Activated naive CD4-positive, alpha-beta T cell treated with anti-CD3 and anti-CD28 coated beads, Interleukin-2, amount 50 U/mL, for 72 hours (primary cell): ENCODE data around the gene ITGB3. TPM values are rescaled to one million over a fixed set of nuclear protein-coding genes. Genes with fewer than 3 reads are reported as not detected.
"Not testable (repeated sequence)": the region's sequence is repeated elsewhere in the genome, so short reads cannot be mapped to it uniquely, and the experiment has no call there.

Source experiments
- ATAC-seq, 2 donors: fragments of 150-1000 bp; cut with Tn5 transposase; 2 replicates each; pipeline ENCODE4 v1.10.0; 2021; ENCODE audit warnings: mild to moderate bottlenecking in 2 of 2, moderate library complexity in 2 of 2
- DNase-seq, 2 donors: peaks; one replicate each; pipeline ENCODE4 v3.0.0; 2021 to 2022; ENCODE audit warnings: low spot score in 2 of 2
- H3K27ac Mint-ChIP-seq, 2 donors: one replicate each; pipeline ENCODE4 v1.8.0; 2022; ENCODE audit warnings: mild to moderate bottlenecking in 2 of 2, mixed read lengths in 2 of 2
- H3K36me3 Mint-ChIP-seq, 2 donors: one replicate each; pipeline ENCODE4 v1.8.0; 2022; ENCODE audit warnings: mixed read lengths in 2 of 2
- H3K9me3 Mint-ChIP-seq, 2 donors: one replicate each; pipeline ENCODE4 v1.8.0; 2022; ENCODE audit warnings: mixed read lengths in 2 of 2
- total RNA-seq, 2 donors: library from RNA; stranded (reverse); gene quantifications; one replicate each; pipeline ENCODE4 v1.2.3, GENCODE V29; 2022

Gene ITGB3
- total RNA-seq, 2 donors from 2014 or later, result 0.10 TPM; not detected in 1

DNA sequence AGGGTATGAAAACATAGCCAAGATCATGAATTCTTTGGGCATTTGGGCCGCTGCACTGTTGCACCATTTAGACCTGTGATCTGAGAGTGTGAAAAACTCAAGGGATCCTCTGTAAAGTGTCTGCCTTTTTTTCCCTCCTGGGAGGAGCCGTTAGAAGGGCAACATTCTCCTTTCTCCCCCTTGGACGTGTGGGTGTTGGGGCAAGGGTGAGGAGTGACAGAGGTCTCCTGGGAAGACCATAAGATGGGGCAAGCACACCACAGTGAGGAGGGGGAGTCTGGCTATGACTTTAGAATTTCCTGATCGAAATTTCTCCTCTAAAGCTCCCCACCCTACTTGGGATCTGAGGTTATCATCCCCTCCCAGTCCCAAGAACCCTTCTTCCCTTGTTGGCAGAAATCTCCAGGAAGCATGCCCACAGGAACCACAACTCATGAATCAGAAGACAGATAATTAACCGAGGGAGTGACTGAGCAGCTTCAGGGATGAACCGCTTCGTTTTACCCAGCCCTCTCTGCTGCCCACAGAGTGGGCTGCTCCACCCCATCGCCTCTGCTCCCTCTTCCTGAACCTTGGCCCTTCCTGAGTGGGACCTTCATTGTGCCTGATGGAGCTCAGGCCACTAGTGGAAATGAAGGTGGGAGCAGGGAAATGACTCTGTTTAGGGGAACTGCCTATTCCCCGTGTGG, 4.2 kb downstream of the ITGB3 start:
- Mint-ChIP-seq H3K36me3 (peaks cover 0 to 9% of the 10 kb centered on the region in 2 donors), H3K27ac (no peak overlapping the region), H3K9me3 (no peaks in the 10 kb centered on the region)
- DNase-seq (no peak), ATAC-seq (no peak)

DNA sequence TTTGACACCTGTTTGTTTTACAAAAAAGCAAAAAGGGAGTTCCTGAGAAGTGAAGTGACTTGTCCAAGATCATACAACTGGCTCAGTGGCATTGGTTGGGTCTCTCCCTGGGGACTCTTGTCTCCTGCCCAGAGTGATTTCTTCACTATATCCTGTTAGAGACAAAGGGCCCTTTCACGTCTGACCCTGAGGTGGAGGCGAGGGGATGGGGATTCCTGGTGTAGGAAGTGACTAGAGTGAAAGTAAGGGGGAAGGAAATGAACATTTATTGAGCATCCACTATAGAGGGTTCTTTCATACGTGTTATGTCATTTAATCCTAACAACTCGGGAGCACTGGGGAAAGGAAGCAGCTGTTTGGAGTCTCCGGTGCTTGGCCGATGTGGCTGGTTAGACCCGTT, 9.0 kb downstream of the ITGB3 start:
- H3K9me3 Mint-ChIP-seq, result no peaks in the 10 kb centered on the region
- DNase-seq, result no peak
- no peak overlapping the region for H3K27ac Mint-ChIP-seq
- no peaks in the 10 kb centered on the region for H3K36me3 Mint-ChIP-seq
- no peak for ATAC-seq

- Mint-ChIP-seq H3K27ac (no peak overlapping the region), H3K9me3 (peaks cover 0 to 1% of the 10 kb centered on the region in 2 donors), H3K36me3 (peaks cover under 1 to 2% of the 10 kb centered on the region in 2 donors)
- DNase-seq, result no peak
- no peak for ATAC-seq
Observed at GRCh38 chr17:47264166-47264565, 10.5 kb downstream of the ITGB3 start.

DNA sequence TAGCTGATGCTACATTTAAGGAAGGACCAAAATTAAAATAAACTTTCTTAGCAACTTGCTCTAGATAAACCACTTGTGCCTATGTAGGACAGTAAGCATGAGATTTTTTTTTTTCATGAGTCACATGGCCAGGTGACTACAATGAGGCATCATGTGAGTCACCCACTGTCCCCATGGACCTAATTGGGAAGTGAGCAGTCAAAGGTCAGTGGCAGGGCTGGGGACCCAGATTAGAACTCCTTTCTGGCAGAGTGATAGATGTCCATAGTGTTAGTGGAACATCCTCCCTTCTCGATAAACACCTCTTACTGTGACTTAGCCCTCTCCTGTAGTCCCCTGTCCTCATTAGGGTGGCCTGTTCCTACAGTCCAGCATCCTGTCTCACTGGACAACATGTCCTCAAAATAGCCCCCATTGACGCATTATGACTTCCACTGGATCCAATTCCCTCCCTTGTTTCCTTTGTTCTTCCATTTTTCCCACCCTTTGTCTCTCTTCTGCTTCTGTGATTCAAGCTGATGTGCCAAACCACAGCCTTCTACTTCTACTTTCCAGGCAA, 12.4 kb downstream of the ITGB3 start:
- Mint-ChIP-seq H3K36me3 (peaks cover 5 to 6% of the 10 kb centered on the region in 2 donors), H3K27ac (no peak overlapping the region), H3K9me3 (peaks cover 5 to 8% of the 10 kb centered on the region in 2 donors)
- DNase-seq, result no peak
- ATAC-seq, result peak in 1 of 2 donors; percentile 91

DNA sequence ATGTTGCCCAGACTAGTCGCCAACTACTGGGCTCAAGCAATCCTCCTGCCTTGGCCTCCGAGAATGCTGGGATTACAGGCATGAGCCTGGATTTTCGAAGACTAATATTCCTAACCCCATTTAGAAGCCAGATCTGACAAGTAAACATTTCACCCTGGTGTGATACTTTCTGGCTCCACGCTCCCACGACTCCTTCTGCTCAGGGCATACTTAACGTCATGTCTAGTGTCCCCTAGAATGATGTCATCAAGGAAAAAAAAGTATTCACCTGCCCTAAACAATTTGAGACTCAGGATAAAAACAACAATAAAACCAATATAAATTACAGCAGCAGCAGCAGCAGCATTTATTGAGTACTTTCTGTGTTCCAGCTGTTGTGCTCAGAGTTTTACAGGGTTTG, 13.2 kb downstream of the ITGB3 start:
- Mint-ChIP-seq H3K9me3 (peaks cover 5 to 8% of the 10 kb centered on the region in 2 donors), H3K27ac (no peak overlapping the region), H3K36me3 (peaks cover 5 to 6% of the 10 kb centered on the region in 2 donors)
- no peak for DNase-seq
- no peak for ATAC-seq

DNA sequence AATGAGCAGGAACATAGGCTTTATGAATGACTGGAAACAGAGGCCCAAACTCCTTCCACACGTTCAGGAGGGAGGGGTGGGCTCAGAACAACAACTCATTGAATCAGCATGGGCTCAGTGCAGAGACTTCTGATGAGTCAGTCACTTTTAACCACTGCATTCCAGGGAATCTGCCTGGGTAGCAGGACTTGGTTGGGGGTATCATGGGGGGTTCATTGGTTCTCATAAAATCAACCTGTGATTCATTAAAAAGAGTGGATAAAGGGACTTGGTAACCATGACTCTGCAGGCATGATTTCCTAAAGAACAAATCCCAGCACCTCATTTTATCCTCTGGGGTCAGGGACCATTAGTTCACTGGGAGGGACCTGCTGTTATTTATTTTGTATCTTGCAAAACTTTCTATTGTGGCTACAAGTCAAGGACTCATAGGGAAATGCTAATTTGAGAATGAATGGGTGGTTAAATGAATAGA, 13.8 kb downstream of the ITGB3 start:
- ATAC-seq, result no peak
- Mint-ChIP-seq H3K36me3 (peaks cover 5 to 6% of the 10 kb centered on the region in 2 donors), H3K27ac (no peak overlapping the region), H3K9me3 (peaks cover 5 to 8% of the 10 kb centered on the region in 2 donors)
- DNase-seq, result no peak

DNA sequence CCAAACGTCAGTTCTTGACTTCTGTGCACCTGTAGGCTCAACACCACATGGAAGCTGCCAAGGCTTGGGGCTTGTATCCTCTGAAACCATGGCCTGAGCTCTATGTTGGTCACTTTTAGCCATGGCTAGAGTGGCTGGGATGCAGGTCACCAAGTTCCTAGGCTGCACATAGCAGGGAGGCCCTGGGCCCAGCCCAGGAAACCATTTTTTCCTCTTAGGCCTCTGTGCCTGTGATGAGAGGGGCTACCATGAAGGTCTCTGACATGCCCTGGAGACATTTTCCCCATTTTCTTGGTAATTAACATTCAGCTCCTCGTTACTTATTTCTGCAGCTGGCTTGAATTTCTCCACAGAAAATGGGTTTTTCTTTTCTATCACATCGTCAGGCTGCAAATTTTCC, 15.3 kb downstream of the ITGB3 start:
- DNase-seq, H3K27ac Mint-ChIP-seq, H3K9me3 Mint-ChIP-seq, ATAC-seq, H3K36me3 Mint-ChIP-seq: not testable (repeated sequence)

GRCh38 chr17:47269561-47270280, 16.1 kb downstream of the ITGB3 start:
- not testable (repeated sequence) for H3K36me3 Mint-ChIP-seq, H3K9me3 Mint-ChIP-seq, DNase-seq, ATAC-seq, H3K27ac Mint-ChIP-seq

DNA sequence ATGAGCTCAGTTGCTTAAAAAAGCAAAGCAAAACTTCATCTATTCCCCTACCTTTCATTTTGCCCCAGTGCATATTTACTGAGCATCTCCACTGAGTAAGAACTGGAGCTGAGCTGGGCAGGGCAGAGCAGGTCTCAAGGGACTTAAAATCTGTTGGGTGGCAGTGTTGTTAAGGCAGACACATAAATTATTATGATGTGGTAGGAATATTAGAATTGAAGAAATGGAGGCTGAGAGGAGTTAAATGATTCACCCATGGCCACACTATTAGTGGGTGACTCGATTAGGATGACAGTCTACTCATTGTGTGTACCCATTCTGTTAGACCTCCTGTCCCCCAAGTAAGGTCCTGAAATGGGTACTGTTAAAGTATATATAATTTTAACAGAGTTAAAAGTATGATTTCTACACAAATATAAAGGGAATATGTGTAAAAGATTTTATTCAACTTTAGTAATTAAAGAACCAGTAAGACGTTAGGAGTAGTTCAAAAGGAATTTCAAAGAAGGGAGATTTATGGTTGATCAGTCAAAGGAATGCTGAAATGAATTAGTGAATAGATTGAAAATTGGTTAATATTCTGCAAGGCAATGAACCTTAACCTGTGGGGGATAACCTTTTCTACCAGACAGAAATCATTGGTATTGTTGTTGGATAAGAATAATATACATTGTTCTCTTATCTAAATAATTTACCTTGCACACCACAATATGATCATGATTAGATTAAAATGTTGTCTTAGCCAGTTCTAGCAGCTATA, 17.5 kb downstream of the ITGB3 start:
- DNase-seq (no peak), ATAC-seq (no peak)
- Mint-ChIP-seq H3K27ac (no peak overlapping the region), H3K36me3 (peaks cover 5 to 6% of the 10 kb centered on the region in 2 donors), H3K9me3 (peaks cover 5 to 8% of the 10 kb centered on the region in 2 donors)

GRCh38 chr17:47272491-47272890, 18.9 kb downstream of the ITGB3 start:
- peaks cover 5 to 6% of the 10 kb centered on the region in 2 donors for H3K36me3 Mint-ChIP-seq
- ATAC-seq (no peak), DNase-seq (no peak)
- H3K27ac Mint-ChIP-seq, result no peak overlapping the region
- peaks cover 5 to 8% of the 10 kb centered on the region in 2 donors for H3K9me3 Mint-ChIP-seq

DNA sequence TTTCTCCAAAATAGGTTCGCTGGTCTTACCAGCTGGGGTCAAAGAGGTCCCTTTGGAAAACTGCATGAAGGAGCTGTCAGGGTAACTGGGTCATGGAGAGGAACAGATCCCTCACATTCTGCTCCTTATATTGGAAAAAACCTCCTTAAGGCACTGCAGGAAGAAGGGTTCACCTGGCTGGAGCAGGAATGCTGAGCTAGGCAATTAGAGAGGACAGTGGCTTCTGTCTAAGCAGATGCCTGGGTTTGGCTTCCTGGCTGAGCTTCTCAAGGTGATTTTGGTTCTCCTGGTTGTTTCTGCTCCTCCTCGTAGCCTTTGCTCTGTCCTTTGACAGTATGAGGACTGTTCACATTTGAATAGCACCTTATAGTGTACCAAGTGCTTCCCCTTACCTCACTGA, 19.6 kb downstream of the ITGB3 start:
- Mint-ChIP-seq H3K9me3 (peaks cover 5 to 8% of the 10 kb centered on the region in 2 donors), H3K27ac (no peak overlapping the region), H3K36me3 (peaks cover 5 to 6% of the 10 kb centered on the region in 2 donors)
- DNase-seq (no peak), ATAC-seq (no peak)

GRCh38 chr17:47274319-47275069, 20.9 kb downstream of the ITGB3 start:
- H3K27ac Mint-ChIP-seq, result no peak overlapping the region
- DNase-seq, result no peak
- ATAC-seq, result no peak
- H3K9me3 Mint-ChIP-seq, result peaks cover 2 to 3% of the 10 kb centered on the region in 2 donors
- peaks cover 1% of the 10 kb centered on the region in 2 donors for H3K36me3 Mint-ChIP-seq

DNA sequence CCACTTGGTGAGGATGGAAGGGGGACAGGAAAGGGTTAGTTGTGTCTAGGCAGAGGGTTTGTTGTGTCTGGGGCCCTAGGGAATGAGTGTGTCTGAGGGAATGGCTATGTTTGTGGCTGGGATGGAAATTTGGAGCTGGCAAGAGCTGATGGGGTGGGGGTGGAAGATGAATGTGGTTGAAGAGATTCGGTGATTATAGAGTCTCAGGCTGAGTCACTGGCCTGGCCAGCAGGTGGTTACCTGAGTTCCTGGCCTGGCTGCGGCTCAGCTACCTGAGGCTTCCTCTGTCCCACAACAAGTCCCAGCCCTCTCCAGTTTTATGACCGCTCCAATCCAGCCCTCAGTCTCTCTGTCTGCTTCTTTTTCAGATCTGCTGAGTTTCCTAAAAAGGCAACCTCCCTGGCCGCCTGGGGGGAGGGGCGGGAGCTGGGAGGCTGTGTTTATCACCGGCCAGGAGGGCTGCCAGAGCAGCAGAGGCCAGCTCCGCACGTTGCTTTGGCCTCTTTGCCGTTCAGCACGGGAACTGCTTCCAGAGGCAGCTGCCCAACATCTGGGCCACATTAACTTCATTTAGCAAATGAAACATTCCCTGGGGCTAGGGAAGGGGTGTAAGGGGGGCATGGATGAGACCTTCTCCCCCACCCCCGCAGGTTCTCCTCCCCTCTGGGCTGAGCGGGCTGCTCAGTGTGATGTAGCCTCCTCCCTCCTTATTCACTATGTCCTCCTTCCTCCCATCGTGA, 21.8 kb downstream of the ITGB3 start:
- Mint-ChIP-seq H3K9me3 (no peaks in the 10 kb centered on the region), H3K27ac (no peak overlapping the region), H3K36me3 (no peaks in the 10 kb centered on the region)
- DNase-seq, result no peak
- no peak for ATAC-seq

DNA sequence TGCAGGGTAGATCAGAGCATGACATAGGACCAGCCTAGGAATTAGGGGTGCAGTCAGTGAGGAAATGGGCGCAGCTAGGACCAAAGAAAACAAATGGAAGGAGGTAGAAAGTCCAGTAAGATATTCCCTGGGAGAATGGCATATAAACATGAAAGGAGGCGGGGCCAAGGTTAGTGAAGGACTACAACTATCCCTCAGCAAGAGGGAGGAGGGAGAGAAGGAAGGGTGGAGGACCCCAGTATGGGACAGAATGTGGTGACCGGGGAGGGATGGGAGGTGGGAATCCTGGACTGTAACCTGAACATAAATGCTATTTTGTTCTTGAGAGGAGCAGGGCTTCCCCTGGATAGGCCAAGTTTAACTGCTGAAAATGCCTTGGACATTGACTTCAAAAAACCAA, 22.8 kb downstream of the ITGB3 start:
- no peak for ATAC-seq
- no peaks in the 10 kb centered on the region for H3K9me3 Mint-ChIP-seq
- no peak for DNase-seq
- no peak overlapping the region for H3K27ac Mint-ChIP-seq
- no peaks in the 10 kb centered on the region for H3K36me3 Mint-ChIP-seq

DNA sequence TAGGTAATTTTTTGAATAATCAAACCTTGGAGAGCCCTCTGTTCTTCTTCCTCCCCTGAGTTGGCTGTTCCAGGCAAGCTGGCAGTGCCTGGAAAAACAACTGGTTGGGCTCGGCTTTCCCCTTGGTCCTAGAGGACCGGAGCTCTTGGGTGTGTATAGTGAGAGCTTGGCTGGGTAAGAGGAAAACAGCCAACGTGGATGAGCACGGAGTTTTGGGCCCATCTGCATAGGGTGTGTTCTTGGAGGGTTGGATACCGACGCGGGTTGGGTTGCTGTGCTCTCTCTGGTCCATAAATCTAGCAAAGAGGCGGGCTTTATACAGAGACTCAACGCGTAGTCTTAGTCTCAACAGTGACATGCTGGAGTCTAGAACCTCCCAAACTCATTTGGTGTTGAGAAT, 23.2 kb downstream of the ITGB3 start:
- no peaks in the 10 kb centered on the region for H3K36me3 Mint-ChIP-seq

DNA sequence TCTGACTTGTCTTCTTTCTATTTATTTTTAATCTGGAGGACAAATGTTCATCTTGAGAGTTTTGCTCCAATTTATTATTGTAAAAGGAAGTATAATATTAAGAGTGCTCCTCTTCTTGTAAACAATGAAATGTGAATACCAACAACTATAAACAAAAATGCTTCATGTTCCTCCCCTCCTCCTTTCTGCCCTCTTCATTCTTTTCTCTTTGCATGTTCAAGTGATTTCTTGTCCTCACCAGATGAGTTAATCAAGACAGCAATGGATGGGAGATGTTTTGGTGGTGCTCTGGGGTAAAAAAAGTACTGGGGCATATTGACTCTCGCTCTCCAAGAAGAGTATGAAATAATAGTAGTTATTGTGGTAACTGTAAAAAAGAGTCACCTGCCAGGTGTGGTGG, 24.3 kb downstream of the ITGB3 start:
- ATAC-seq, result no peak
- Mint-ChIP-seq H3K27ac (no peak overlapping the region), H3K36me3 (no peaks in the 10 kb centered on the region), H3K9me3 (no peaks in the 10 kb centered on the region)
- no peak for DNase-seq

More for the DNA sequence above, 23.2 kb downstream of the ITGB3 start:
- H3K9me3 Mint-ChIP-seq, result no peaks in the 10 kb centered on the region
- H3K27ac Mint-ChIP-seq, result no peak overlapping the region
- ATAC-seq, result no peak
- DNase-seq, result no peak
